ENCODE measurements around the gene DBP.
A peak's percentile ranks its signal among the peaks of the same experiment; 100 is the strongest.
"Not testable (repeated sequence)": the region's sequence is repeated elsewhere in the genome, so short reads cannot be mapped to it uniquely, and the experiment has no call there.

The DBP gene, protein sequence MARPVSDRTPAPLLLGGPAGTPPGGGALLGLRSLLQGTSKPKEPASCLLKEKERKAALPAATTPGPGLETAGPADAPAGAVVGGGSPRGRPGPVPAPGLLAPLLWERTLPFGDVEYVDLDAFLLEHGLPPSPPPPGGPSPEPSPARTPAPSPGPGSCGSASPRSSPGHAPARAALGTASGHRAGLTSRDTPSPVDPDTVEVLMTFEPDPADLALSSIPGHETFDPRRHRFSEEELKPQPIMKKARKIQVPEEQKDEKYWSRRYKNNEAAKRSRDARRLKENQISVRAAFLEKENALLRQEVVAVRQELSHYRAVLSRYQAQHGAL

GRCh38 chr19:48636859-48637448, at the start of gene DBP:
DBP (minus strand) TSS chr19:48637379; CDS start chr19:48636994, 385 bp downstream.
- no peak for DNase-seq (ENCODE audit: low read depth, low spot score)

DNA sequence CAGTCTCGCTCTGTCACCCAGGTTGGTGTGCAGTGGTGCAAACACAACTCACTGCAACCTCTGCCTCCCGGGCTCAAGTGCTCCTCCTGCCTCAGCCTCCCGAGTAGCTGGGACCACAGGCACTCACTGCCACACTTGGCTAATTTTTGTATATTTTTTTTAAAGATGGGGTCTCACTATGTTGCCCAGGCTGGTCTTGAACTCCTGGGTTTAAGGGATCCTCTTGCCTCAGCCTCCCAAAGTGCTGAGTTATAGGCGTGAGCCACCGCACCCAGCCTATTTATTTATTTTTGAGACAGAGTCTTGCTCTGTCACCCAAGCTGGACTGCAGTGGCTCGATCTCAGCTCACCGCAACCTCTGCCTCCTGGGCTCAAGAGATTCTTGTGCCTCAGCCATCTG, 49.5 kb upstream of the DBP start:
- not testable (repeated sequence) for DNase-seq (ENCODE audit: low read depth, low spot score)

- DNase-seq (ENCODE audit: low read depth, low spot score), result no peak
These were observed 48.9 kb upstream of the DBP start for GRCh38 chr19:48686088-48686487.

- DNase-seq (ENCODE audit: low read depth, low spot score), result no peak
These were observed 48.4 kb upstream of the DBP start for GRCh38 chr19:48685583-48685982.

DNA sequence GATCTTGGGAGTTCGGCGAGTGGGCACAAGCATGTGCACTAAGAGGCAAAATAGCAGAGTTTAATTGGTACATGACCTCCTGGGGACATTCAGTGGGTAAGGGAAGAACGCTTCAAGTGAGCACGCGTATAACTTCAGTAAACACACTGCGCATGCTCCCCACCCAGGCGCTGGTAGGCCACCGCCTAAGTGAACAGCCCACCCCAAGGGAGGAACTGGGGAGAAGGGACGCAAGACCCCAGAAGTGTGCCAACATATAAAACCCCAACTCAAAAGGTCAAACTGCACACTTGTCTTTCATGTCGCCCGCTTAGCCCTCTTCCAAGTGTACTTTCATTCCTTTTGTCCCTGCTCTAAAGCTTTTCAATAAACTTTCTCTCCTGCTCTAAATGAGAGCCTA, 46.2 kb upstream of the DBP start:
- DNase-seq (ENCODE audit: low read depth, low spot score), result no peak

DNA sequence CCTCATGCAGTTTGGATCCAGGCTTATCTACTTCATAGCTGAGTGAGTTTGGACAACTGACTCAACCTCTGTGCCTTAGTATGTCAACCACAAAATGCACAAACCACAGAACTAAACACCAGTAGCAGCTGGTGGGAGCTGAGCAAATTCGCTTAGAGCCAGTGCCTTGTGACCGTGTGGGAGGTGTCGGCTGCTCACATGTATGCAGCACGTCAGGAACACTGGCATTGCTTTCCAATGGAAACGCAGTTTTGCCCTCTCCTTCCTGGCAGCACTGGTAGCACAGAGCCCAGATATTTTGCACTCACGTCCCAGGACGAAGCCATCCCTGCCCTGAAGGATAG, 43.9 kb upstream of the DBP start:
- DNase-seq (ENCODE audit: low read depth, low spot score), result no peak

GRCh38 chr19:48680436-48681126, 43.4 kb upstream of the DBP start:
- no peak for DNase-seq (ENCODE audit: low read depth, low spot score)

DNA sequence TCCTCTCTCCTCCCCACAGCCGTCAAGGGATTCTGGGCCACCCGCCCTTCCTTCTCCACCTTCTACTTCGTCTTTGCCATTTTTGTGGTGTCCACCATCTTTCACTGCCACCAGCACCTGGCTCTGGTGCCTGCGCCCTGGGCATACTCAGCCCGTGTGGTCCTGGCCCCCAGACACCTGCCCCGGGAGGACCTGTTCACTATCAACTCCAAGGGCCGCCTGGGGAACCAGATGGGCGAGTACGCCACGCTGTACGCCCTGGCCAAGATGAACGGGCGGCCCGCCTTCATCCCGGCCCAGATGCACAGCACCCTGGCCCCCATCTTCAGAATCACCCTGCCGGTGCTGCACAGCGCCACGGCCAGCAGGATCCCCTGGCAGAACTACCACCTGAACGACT, 42.8 kb upstream of the DBP start:
- DNase-seq (ENCODE audit: low read depth, low spot score), result not testable (repeated sequence)

DNA sequence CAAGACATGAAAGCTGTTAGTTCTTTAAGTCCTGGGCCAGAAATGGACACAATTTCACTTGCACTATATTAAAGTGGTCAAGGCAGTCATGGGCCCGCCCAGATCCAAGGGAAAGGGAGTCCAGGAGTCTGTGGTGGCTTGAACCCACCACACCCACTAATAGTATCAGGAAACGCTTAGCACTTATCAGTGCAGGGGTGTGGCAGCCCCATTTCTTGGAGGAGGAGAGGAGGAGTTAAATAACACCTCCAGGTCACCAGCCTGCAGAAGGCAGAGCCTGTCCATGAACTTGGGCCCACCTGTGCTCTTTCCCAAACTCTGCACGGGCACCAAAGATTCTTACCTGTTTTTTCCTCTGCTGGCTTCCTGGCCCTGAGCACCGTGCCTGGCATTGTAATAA, 41.0 kb upstream of the DBP start:
- no peak for DNase-seq (ENCODE audit: low read depth, low spot score)

GRCh38 chr19:48676887-48677286, 39.7 kb upstream of the DBP start:
- DNase-seq (ENCODE audit: low read depth, low spot score), result no peak

DNA sequence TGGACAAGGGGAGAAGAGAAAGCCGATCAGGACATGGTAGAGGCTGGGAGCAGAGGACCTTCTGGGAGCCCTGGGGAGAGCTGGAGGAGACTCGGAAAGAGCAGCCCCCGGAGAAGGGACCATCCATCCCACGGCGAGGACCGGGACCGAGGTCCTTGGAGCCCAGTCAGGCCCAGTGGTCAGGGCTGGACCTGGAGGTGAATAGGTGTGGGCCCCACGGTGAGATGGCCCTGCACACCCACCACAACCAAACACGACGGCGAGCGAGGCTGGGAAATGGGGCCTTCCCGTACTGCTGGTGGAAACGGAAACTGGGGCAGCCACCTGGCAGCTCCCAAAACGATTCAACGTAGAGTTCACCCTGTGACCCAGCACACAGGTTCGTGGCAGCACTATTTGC, 39.3 kb upstream of the DBP start:
- no peak for DNase-seq (ENCODE audit: low read depth, low spot score)

GRCh38 chr19:48674921-48675824, 38.0 kb upstream of the DBP start:
- DNase-seq (ENCODE audit: low read depth, low spot score), result peak; percentile 38

DNA sequence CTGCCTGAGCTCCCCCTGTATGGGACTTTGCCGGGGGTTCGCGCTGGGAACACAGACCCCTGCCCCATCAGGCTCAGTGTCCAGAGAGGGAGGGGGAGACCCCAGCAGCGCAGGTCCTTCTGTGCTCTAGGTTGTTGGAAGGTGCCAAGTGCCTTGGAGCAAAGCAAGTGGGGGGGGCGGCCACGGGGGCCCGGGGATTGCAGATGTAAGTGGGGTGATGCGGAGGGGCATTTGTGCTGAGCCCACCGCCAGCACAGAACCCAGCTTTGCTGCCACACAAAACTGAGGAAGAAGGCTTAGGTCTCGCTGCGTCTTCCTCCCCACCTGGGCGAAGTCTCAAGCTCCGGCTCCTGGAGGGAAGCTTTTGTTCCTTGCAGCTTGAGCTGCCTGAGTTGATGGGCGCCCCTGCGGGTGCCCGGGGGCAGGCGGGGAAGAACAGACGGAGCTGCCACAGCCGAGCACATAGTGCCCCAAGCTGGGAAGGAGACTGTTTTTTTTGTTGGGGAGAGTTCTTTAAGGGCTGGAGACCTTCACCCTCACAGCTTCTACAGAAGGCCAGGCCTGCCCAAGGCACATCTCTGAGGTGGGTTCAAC, 37.1 kb upstream of the DBP start:
- DNase-seq (ENCODE audit: low read depth, low spot score), result no peak

- DNase-seq (ENCODE audit: low read depth, low spot score), result no peak
These were observed 36.4 kb upstream of the DBP start for GRCh38 chr19:48673436-48674100.

DNA sequence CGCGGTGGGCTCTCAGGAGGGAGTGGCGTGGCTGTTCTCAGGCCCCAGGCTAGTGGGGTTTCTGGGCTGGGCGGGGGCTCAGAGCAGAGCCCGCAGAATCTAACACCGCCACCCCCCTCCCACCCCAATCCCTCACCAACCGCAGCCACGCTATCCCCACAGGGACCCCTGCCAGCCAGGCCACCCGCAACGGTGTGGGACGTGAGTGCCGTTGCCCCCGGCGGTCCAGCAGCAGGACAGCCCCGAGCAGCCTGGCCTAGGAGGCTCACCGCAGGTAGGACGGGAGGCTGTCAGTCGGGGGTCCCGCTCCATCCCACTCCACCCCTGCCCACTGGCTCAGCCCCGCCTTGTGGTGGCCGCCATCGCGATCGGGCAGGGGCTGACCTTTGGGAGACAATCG, 35.8 kb upstream of the DBP start, which contains the start of gene NTN5:
TSS of gene NTN5 (minus strand) at position 24 of the 400 bp plus-strand sequence. CDS start 2,031 bp downstream, outside the sequence.
- DNase-seq (ENCODE audit: low read depth, low spot score), result no peak

DNA sequence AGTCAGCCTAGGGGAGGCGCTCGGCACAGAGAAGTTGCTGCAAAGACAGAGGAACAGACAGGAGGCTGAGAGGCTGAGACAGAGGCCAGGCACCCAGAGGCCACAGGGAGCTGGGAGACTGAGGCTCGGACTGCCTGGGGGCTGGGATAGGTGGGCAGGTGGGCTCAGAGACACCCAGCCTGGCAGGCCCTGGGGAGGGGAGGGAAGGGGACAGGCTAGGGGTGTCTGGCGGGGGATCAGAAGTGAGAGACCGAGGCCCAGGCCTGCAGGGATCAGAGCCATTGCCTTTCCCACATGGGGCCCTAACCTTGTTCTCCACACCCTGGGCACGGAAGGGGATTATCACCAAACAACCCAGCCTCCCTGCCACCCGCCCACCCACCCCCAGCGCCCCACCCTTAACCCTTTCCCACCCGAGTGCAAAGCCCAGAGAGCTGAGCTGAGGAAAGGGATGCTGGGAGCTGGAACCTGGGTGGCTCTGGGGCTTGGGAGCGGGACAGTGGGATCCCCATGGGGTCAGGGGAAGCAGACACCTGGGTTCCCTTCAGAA, 34.3 kb upstream of the DBP start:
- no peak for DNase-seq (ENCODE audit: low read depth, low spot score)

- no peak for DNase-seq (ENCODE audit: low read depth, low spot score)
These were observed 33.7 kb upstream of the DBP start for GRCh38 chr19:48670699-48671445.

- DNase-seq (ENCODE audit: low read depth, low spot score), result no peak
These were observed 32.9 kb upstream of the DBP start for GRCh38 chr19:48669903-48670668.

DNA sequence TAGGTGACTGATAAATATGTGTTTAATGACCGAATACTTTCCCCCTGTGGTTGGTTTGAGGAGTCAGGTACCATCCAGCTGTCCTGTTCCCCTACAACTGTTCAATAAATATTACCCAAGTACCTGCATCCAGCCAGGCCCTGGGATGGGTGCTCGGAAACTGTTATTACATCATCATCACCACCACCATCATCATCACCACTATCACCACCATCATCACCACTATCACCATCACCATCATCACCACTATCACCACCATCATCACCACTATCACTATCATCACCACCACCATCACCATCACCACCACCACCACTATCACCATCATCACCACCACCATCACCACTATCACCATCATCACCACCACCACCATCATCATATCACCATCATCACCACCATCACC, 31.6 kb upstream of the DBP start:
- no peak for DNase-seq (ENCODE audit: low read depth, low spot score)
